Activated CD4-positive, alpha-beta T cell treated with anti-CD3 and anti-CD28 coated beads, Interleukin-2, amount 50 U/mL, for 24 hours (primary cell): Measurements from ENCODE around the gene SPACA7.

Experiments
- DNase-seq, 2 donors: peaks; one replicate each; pipeline ENCODE4 v3.0.0-alpha.2; 2020; ENCODE audit warnings: low read depth in 1 of 2, low spot score in 1 of 2

SPACA7 gene

GRCh38 chr13:112464720-112465119 is 88.6 kb downstream of the SPACA7 start:
- no peak for DNase-seq

GRCh38 chr13:112465251-112466131 is 89.3 kb downstream of the SPACA7 start:
- no peak for DNase-seq

GRCh38 chr13:112466132-112467058 is 90.2 kb downstream of the SPACA7 start:
- DNase-seq: no peak

- no peak for DNase-seq
Measured at GRCh38 chr13:112467236-112467635, 91.1 kb downstream of the SPACA7 start.

GRCh38 chr13:112468069-112468468 is 91.9 kb downstream of the SPACA7 start:
- DNase-seq: no peak

- no peak for DNase-seq
Measured at GRCh38 chr13:112469071-112469745, 93.1 kb downstream of the SPACA7 start.

GRCh38 chr13:112473818-112474217 is 97.7 kb downstream of the SPACA7 start:
- no peak for DNase-seq

GRCh38 chr13:112474869-112475268 is 98.7 kb downstream of the SPACA7 start:
- DNase-seq: no peak

GRCh38 chr13:112475889-112476288 is 99.7 kb downstream of the SPACA7 start:
- DNase-seq: no peak

GRCh38 chr13:112477070-112477619 is 101.0 kb downstream of the SPACA7 start:
- DNase-seq: no peak

GRCh38 chr13:112479389-112479788 is 103.2 kb downstream of the SPACA7 start:
- DNase-seq: no peak

- DNase-seq: no peak
Measured at GRCh38 chr13:112481458-112481857, 105.3 kb downstream of the SPACA7 start.

GRCh38 chr13:112483299-112483698 is 107.1 kb downstream of the SPACA7 start:
- no peak for DNase-seq
